HS-5 (cell line): ENCODE measurements around the gene STH.
A peak's percentile ranks its signal among the peaks of the same experiment; 100 is the strongest.

ENCODE experiments used
- DNase-seq: peaks from one replicate; pipeline ENCODE4 v3.0.0-alpha.2; 2012; ENCODE audit warnings: low read depth

The STH gene

GRCh38 chr17:46027048-46027975 is 28.3 kb downstream of the STH start:
- no peak for DNase-seq

- DNase-seq: no peak
Observed at GRCh38 chr17:46027976-46028325, 28.9 kb downstream of the STH start.

- DNase-seq: no peak
Observed at GRCh38 chr17:46028374-46028773, 29.3 kb downstream of the STH start.

- DNase-seq: no peak
Observed at GRCh38 chr17:46028981-46029565, 30.0 kb downstream of the STH start.

GRCh38 chr17:46029627-46030026 is 30.6 kb downstream of the STH start:
- no peak for DNase-seq

- DNase-seq: no peak
Observed at GRCh38 chr17:46030752-46031151, 31.7 kb downstream of the STH start.

- no peak for DNase-seq
Observed at GRCh38 chr17:46031440-46031839, 32.4 kb downstream of the STH start.

GRCh38 chr17:46031920-46032319 is 32.9 kb downstream of the STH start:
- no peak for DNase-seq

- no peak for DNase-seq
Observed at GRCh38 chr17:46032909-46033308, 33.9 kb downstream of the STH start.

- DNase-seq: no peak
Observed at GRCh38 chr17:46033392-46033791, 34.3 kb downstream of the STH start.

- no peak for DNase-seq
Observed at GRCh38 chr17:46035112-46035818, 36.2 kb downstream of the STH start.

- no peak for DNase-seq
Observed at GRCh38 chr17:46036491-46036890, 37.4 kb downstream of the STH start.

GRCh38 chr17:46037722-46038255 is 38.7 kb downstream of the STH start:
- DNase-seq: no peak

- DNase-seq: no peak
Observed at GRCh38 chr17:46038414-46038813, 39.4 kb downstream of the STH start.

- DNase-seq: no peak
Observed at GRCh38 chr17:46038937-46039336, 39.9 kb downstream of the STH start.

- no peak for DNase-seq
Observed at GRCh38 chr17:46039592-46040186, 40.6 kb downstream of the STH start.

- no peak for DNase-seq
Observed at GRCh38 chr17:46042246-46042645, 43.2 kb downstream of the STH start.

- no peak for DNase-seq
Observed at GRCh38 chr17:46042925-46043324, 43.9 kb downstream of the STH start.

GRCh38 chr17:46043606-46044005 is 44.6 kb downstream of the STH start:
- no peak for DNase-seq

- peak; percentile 62 for DNase-seq
Observed at GRCh38 chr17:46044286-46044928, 45.4 kb downstream of the STH start.

- DNase-seq: no peak
Observed at GRCh38 chr17:46044989-46045388, 45.9 kb downstream of the STH start.

- DNase-seq: no peak
Observed at GRCh38 chr17:46045639-46046038, 46.6 kb downstream of the STH start.
